Activated naive CD4-positive, alpha-beta T cell treated with anti-CD3 and anti-CD28 coated beads, Interleukin-2, amount 50 U/mL, for 16 hours (primary cell): ENCODE measurements around the gene HMGN3.
"Not testable (repeated sequence)": the region's sequence is repeated elsewhere in the genome, so short reads cannot be mapped to it uniquely, and the experiment has no call there.

Experiments
- DNase-seq: peaks from one replicate; pipeline ENCODE4 v3.0.0-alpha.2; 2020

Gene HMGN3

GRCh38 chr6:79234150-79235022 is at the start of gene HMGN3:
Gene HMGN3 (minus strand): TSS chr6:79234682.
- peak; percentile 94 for DNase-seq

GRCh38 chr6:79280756-79281155 is 46.3 kb upstream of the HMGN3 start:
- DNase-seq = no peak

GRCh38 chr6:79277109-79277508 is 42.6 kb upstream of the HMGN3 start:
- DNase-seq = no peak

- DNase-seq = no peak
These were observed 35.4 kb upstream of the HMGN3 start for GRCh38 chr6:79269877-79270276.

- DNase-seq = no peak
These were observed 32.6 kb upstream of the HMGN3 start for GRCh38 chr6:79267128-79267527.

- DNase-seq = no peak
These were observed 31.6 kb upstream of the HMGN3 start for GRCh38 chr6:79266051-79266450.

GRCh38 chr6:79263359-79263758 is 28.9 kb upstream of the HMGN3 start:
- no peak for DNase-seq

- no peak for DNase-seq
These were observed 27.2 kb upstream of the HMGN3 start for GRCh38 chr6:79261666-79262065.

- no peak for DNase-seq
These were observed 26.3 kb upstream of the HMGN3 start for GRCh38 chr6:79260772-79261171.

GRCh38 chr6:79257381-79258205 is 23.1 kb upstream of the HMGN3 start:
- no peak for DNase-seq

- DNase-seq = not testable (repeated sequence)
These were observed 22.3 kb upstream of the HMGN3 start for GRCh38 chr6:79256770-79257169.

GRCh38 chr6:79255086-79255485 is 20.6 kb upstream of the HMGN3 start:
- DNase-seq = not testable (repeated sequence)

GRCh38 chr6:79250559-79250958 is 16.1 kb upstream of the HMGN3 start:
- DNase-seq = no peak

GRCh38 chr6:79250107-79250514 is 15.6 kb upstream of the HMGN3 start:
- no peak for DNase-seq

GRCh38 chr6:79249136-79249535 is 14.7 kb upstream of the HMGN3 start:
- no peak for DNase-seq

- DNase-seq = no peak
These were observed 12.4 kb upstream of the HMGN3 start for GRCh38 chr6:79246891-79247290.

GRCh38 chr6:79241228-79241627 is 6.7 kb upstream of the HMGN3 start:
- no peak for DNase-seq

GRCh38 chr6:79240509-79240908 is 6.0 kb upstream of the HMGN3 start:
- no peak for DNase-seq

GRCh38 chr6:79239536-79240168 is 5.2 kb upstream of the HMGN3 start:
- no peak for DNase-seq

- DNase-seq = no peak
These were observed 4.4 kb upstream of the HMGN3 start for GRCh38 chr6:79238919-79239318.

GRCh38 chr6:79236711-79237110 is 2.2 kb upstream of the HMGN3 start:
- DNase-seq = no peak

- DNase-seq = peak; percentile 66
These were observed 802 bp downstream of the HMGN3 start for GRCh38 chr6:79233611-79234149.
